ENCODE measurements around the gene SYNGAP1.

Gene SYNGAP1

DNA sequence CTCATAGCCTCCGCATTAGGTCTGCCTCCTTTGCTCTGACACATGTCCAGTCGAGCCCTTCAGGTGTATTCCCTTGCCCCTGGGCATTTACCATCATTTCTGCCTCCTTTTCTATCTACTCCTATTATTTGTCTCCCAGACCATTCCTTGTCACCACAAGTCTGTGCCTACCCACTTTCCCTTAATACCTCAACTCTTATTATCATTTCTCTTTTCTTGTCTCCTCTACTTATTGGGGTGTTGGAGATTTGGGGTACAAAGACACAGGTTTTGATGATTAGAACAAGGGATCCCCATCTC is 1.4 kb downstream of the SYNGAP1 start:
- no peak for DNase-seq (ENCODE audit: low read depth)

GRCh38 chr6:33423777-33424176 is 3.9 kb downstream of the SYNGAP1 start:
- DNase-seq (ENCODE audit: low read depth), result no peak

DNA sequence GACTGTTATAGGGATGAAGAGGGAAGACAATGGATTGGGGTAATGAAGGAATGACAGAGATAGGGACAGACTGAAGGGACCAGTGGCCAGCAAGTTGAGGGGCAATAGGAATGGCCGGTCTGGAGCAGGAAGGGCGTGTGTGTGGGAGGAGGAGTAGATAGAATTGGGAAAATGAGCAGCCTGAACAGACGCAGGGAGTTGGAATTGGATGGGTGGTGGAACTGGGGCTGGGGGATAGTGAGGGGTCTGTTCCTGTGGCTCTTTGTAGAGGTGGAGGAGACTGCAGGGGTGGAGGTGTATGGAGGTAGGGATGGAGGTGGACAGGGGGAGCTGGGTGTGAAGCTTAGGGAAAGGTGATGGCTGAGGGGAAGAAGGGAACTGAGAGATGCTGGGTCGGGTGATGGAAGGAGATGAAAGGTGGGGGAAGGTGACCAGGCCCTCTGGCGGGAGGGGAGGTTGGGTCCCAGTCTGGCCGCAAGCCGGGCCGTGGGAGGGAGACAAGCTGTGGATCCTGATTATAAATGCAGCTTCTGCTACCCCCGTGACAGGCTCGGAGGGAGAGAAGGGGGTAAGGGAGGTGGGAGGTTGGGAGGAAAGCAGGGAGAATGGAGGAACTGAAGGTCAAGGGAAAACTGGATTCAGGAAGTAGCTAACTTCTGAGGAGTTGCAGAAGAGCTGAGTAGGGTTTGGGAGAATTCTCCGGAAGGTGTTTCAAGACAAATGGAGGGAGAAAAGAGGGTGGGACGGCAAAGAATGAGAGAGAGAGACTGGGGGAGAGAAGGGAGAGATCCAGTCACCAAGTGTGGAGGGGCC is 5.2 kb downstream of the SYNGAP1 start:
- DNase-seq (ENCODE audit: low read depth), result no peak

GRCh38 chr6:33425668-33426577 is 6.1 kb downstream of the SYNGAP1 start:
- DNase-seq (ENCODE audit: low read depth), result no peak

DNA sequence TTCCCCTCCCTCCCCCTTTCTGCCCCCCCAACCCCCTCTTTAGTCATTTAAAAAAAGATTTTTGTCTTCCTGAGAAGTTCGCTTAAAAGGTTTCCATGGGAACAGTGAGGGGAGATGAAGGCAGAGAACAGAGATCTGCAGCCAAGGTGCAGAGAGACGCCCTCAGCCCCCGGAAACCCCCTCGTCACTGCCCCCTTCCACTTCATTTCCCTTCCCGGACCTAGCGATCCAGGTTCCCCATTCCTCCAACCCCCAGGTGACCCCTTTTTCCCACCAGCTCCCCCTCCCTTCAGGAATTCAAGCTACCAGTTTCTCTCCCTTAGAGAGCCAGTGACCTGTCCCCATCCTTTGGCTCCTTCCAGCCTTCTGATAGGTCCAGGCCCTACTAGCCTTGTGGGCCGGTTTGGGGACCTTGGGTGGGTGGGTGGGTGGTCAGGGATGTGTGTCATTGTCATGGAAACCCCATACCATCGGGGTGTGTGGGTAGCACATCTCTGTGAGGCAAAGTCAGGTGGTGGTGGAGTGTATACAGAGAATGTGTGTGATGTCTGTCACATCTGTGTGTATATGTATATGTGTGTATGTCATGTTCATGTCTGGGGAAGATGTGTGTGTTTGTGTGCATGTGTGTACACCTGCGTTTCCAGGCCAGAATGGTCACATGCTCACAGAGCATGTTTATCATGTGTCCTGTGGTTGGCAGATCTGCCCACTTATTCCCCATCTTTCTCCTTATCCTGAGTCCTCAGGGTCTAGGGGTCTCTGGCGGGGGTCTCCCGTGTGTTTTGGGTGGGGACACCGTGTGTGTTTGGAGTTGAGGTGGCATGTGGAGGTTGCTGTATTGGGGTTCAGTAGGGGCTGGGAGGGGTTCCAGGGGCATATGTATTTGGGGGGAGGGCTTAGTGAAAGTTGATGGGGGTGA is 7.0 kb downstream of the SYNGAP1 start:
- no peak for DNase-seq (ENCODE audit: low read depth)

GRCh38 chr6:33427585-33428223 is 7.8 kb downstream of the SYNGAP1 start:
- DNase-seq (ENCODE audit: low read depth), result no peak

DNA sequence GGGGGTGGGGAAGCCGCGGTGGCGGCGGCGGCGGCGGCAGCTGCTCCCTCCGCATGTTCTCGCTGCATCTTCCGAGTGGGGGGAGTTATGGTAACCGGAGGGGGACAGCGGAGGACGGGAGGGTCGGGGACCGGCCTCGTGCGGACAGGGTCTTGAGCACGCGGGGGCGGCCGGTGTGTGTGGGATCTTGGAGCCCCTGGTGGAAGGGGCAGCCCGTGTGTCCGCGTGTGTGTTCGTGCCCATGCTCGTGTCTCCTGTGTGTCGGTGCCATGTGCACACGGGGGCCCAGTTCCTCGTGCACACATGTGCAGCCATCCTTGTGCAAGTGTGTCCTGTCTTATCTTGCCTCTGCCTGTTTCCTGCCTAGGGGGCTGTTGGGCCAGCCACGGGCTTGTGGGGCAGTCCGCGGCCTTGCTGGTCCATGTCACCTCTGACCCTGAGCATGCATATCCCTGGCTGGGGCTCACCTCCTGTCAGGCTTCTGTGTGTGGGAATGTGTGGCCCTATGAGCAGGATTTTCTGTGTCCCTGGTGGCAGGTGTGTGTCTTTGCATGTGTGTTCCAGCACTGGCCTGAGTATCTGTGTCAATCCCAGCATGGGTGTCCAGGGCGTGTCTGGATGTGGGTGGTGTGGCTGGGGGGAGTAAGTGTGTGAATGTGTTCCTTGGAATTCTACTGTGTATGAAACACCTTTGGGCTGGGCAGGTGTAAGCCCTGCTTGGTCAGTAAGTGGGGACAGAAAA is 8.5 kb downstream of the SYNGAP1 start:
- no peak for DNase-seq (ENCODE audit: low read depth)

GRCh38 chr6:33428966-33429749 is 9.3 kb downstream of the SYNGAP1 start:
- no peak for DNase-seq (ENCODE audit: low read depth)

DNA sequence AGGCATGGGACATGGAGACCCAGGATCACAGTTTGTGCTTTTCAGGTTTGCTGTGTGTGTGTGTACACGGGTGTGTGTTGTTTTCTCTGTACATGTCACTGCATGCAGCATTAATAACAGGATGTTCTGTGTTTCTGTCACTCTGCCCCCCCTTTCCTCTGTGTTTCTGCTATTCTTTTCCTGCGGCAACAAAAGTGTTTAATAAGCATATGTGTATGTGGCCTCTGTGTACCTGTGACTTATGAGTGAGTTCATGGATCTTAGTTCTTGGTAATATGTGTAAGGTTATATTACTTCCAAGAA is 9.8 kb downstream of the SYNGAP1 start:
- DNase-seq (ENCODE audit: low read depth), result no peak

- no peak for DNase-seq (ENCODE audit: low read depth)
Measured at GRCh38 chr6:33430334-33430733, 10.5 kb downstream of the SYNGAP1 start.

DNA sequence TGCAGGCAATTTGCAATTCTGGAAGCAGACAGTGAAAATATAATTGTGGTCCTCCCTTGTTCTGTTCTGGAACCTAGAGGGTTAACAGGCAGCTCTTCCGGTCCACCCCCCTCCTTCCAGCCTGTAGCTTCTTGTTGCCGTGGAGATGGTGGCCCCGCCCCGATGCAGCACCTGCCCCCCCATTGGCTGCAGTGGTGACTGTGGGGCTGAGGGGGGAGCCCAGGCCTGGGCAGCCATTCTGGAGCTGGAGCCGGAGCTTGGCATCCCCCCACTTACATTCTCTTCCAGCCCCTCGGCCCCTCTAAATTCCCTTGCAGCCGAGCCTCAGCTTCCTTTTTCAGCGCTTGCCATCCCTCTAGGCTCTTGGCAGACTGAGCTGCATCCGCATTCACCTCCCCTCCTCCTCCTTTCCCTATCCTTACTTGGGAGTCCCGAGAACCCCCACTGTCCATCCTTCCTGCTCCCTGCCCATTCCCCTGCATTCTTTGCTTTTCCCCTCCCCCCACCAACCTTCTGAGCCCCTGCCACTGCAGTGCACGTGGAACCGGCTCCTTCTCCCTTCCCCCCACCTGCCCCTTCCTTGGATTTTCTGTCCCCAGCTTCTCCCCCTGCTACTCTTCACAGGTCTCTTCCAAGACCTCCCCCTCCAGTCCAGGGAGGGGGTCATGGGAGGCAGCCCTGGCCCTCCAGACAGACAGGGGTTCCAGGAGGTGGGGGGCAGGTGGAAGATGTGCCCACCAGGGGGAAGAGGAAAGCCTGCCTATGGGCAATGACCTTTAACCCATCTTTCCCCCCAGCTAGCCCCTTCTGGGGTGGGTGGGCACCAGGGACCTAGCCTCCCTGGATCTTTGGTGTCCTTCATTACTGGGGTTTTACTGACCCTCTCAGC is 11.4 kb downstream of the SYNGAP1 start:
- no peak for DNase-seq (ENCODE audit: low read depth)

DNA sequence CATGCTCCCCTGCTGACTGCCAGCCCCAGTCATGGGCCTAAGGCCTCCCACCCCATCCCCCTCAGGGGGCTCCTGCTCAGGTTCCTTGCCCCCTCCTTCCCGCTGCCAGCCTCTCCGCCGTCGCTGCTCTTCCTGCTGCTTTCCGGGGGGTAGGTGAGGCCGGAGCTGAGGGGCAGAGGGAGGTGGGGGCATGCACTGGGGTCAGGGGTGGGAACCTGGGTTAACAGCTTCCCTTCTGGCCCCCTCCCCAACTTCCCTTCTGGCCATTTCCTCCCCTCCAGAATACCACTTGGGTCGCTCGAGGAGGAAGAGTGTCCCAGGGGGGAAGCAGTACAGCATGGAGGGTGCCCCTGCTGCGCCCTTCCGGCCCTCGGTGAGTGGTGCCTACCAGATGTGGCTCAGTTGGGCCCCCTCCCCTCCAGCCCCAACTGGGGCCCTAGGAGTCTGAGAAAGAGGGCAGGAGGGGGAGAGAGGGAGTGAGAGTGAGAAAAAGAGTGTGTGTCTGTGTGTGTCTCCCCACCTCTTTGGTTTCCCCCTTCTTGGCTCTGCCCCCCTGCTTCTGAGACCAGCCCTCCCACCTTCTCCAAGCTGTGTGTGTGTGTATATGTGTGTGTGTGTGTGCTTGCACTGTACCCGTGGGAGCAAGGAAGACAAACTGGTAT is 12.1 kb downstream of the SYNGAP1 start:
- DNase-seq (ENCODE audit: low read depth), result no peak

DNA sequence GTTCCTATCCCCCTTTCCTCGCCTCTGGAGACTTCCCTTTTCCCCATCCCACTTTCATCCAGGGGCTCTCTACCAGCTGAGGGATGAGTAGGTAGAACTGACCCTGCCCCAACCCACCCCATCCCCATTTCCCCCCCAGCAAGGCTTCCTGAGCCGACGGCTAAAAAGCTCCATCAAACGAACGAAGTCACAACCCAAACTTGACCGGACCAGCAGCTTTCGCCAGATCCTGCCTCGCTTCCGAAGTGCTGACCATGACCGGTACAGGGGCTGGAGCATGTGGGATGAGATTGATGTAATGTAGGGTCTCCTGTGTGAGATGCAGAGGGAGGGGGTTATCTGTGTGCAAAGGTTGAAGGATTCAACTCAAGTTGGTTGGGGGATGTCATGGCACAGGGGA is 12.7 kb downstream of the SYNGAP1 start:
- DNase-seq (ENCODE audit: low read depth), result no peak

GRCh38 chr6:33433001-33433543 is 13.2 kb downstream of the SYNGAP1 start:
- DNase-seq (ENCODE audit: low read depth), result no peak

GRCh38 chr6:33433544-33434191 is 13.8 kb downstream of the SYNGAP1 start:
- DNase-seq (ENCODE audit: low read depth), result no peak

- no peak for DNase-seq (ENCODE audit: low read depth)
Measured at GRCh38 chr6:33434961-33435360, 15.1 kb downstream of the SYNGAP1 start.

- DNase-seq (ENCODE audit: low read depth), result no peak
Measured at GRCh38 chr6:33437666-33438065, 17.8 kb downstream of the SYNGAP1 start.

DNA sequence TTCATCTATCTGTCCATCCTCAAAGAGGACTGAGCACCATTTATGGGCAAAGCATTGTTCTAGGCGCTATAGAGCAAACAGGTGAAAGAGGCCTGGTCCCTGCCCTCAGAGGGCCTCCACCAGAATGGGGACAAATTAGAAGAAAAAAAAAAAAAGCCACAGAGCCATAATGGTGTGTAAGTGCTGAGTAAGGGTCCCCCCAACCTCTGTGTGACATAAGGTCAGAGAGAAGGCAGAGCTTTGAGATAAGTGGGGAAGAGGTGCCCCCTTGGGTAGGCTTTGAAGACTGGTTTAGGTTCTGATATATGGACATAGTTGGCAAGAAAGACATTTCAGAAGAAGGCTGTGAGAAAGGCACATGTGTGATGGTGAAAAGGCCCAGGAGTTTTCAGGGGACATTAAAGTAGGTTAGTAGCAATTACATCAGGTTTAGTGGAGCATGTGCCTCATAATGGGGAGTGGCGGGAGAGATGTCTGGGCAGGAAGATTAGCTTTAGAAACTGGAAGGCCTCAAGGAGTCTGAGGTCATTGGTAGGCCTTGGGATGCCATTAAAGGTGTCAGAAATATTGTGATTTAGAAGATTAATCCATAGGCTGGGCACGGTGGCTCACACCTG is 19.2 kb downstream of the SYNGAP1 start:
- DNase-seq (ENCODE audit: low read depth), result no peak
